Measurements from ENCODE around the gene PLXDC2. TPM values are rescaled to one million over a fixed set of nuclear protein-coding genes. Genes with fewer than 3 reads are reported as not detected.

Gene PLXDC2
- total RNA-seq, 1 experiment from 2014 or later, result not detected

- peak; percentile 25 for DNase-seq
- H4K20me1 ChIP-seq (ENCODE audit: low read length), result no peaks in the 10 kb centered on the region
- H3K4me1 ChIP-seq (ENCODE audit: insufficient read depth, low read length), result no peaks in the 10 kb centered on the region
- no peaks in the 10 kb centered on the region for H3K9me3 ChIP-seq (ENCODE audit: low read length)
- no peaks in the 10 kb centered on the region for H3K9me2 ChIP-seq (replicated peaks; ENCODE audit: low read length)
- no peaks in the 10 kb centered on the region for H3K79me2 ChIP-seq (ENCODE audit: low read length)
- no peaks in the 10 kb centered on the region for H3K36me3 ChIP-seq (ENCODE audit: low read depth, low read length)
- ChIA-PET CTCF (no interaction called here), POLR2A (ENCODE audit: unreplicated experiment) (no interaction called here)
- no peaks in the 10 kb centered on the region for H3K27me3 ChIP-seq (ENCODE audit: low read length)
- no peak overlapping the region for H3K4me3 ChIP-seq (ENCODE audit: low read length)
- H3F3A ChIP-seq (ENCODE audit: low read length, unreplicated experiment), result no peaks in the 10 kb centered on the region
- TF ChIP-seq CTCF (conservative IDR thresholded peaks at IDR 0.05; ENCODE audit: low read depth, low read length) (no peak), EZH2 (IDR thresholded peaks at IDR 0.05; ENCODE audit: low read length, unreplicated experiment) (no peak), EZH2phosphoT487 (IDR thresholded peaks at IDR 0.05; ENCODE audit: borderline replicate concordance, low read length) (no peak)
- ATAC-seq, result no peak
- peak overlapping the region; percentile 41 for H3K27ac ChIP-seq (ENCODE audit: low read length)
- intact Hi-C loops (cut with micrococcal nuclease), result no loop called here
- no peak overlapping the region for H3K4me2 ChIP-seq (ENCODE audit: low read length)
- no TSS peak for BruUV-seq (replicated peaks)
- no peak overlapping the region for H3K9ac ChIP-seq (ENCODE audit: low read length)
- H2AFZ ChIP-seq (ENCODE audit: low read length), result no peak overlapping the region
Observed at GRCh38 chr10:19922236-19922963, 106.2 kb downstream of the PLXDC2 start.

GRCh38 chr10:19925064-19925463, 108.8 kb downstream of the PLXDC2 start:
- Histone ChIP-seq H3K36me3 (ENCODE audit: low read depth, low read length) (no peaks in the 10 kb centered on the region), H3K4me1 (ENCODE audit: insufficient read depth, low read length) (no peaks in the 10 kb centered on the region), H3K9me2 (replicated peaks; ENCODE audit: low read length) (no peaks in the 10 kb centered on the region), H3K27ac (ENCODE audit: low read length) (no peak overlapping the region), H3K4me3 (ENCODE audit: low read length) (no peak overlapping the region), H3K79me2 (ENCODE audit: low read length) (no peaks in the 10 kb centered on the region), H3K9ac (ENCODE audit: low read length) (no peak overlapping the region), H3K4me2 (ENCODE audit: low read length) (no peak overlapping the region), H3K27me3 (ENCODE audit: low read length) (no peaks in the 10 kb centered on the region), H2AFZ (ENCODE audit: low read length) (no peak overlapping the region), H3F3A (ENCODE audit: low read length, unreplicated experiment) (no peaks in the 10 kb centered on the region), H4K20me1 (ENCODE audit: low read length) (no peaks in the 10 kb centered on the region), H3K9me3 (ENCODE audit: low read length) (no peaks in the 10 kb centered on the region)
- ATAC-seq (no peak), DNase-seq (no peak)
- no peak for TF ChIP-seq EZH2 (IDR thresholded peaks at IDR 0.05; ENCODE audit: low read length, unreplicated experiment)
- TF ChIP-seq EZH2phosphoT487 (IDR thresholded peaks at IDR 0.05; ENCODE audit: borderline replicate concordance, low read length), result no peak
- TF ChIP-seq CTCF (conservative IDR thresholded peaks at IDR 0.05; ENCODE audit: low read depth, low read length), result no peak
- CTCF ChIA-PET, result no interaction called here
- BruUV-seq (replicated peaks), result no TSS peak
- POLR2A ChIA-PET (ENCODE audit: unreplicated experiment), result no interaction called here
- intact Hi-C loops (cut with micrococcal nuclease), result no loop called here

- Histone ChIP-seq H3K27ac (ENCODE audit: low read length) (no peak overlapping the region), H3K9ac (ENCODE audit: low read length) (no peak overlapping the region), H3K4me2 (ENCODE audit: low read length) (no peak overlapping the region), H2AFZ (ENCODE audit: low read length) (no peak overlapping the region), H3K9me2 (replicated peaks; ENCODE audit: low read length) (no peaks in the 10 kb centered on the region), H4K20me1 (ENCODE audit: low read length) (no peaks in the 10 kb centered on the region), H3K79me2 (ENCODE audit: low read length) (no peaks in the 10 kb centered on the region), H3K4me1 (ENCODE audit: insufficient read depth, low read length) (no peaks in the 10 kb centered on the region), H3K36me3 (ENCODE audit: low read depth, low read length) (no peaks in the 10 kb centered on the region), H3K4me3 (ENCODE audit: low read length) (no peak overlapping the region), H3F3A (ENCODE audit: low read length, unreplicated experiment) (no peaks in the 10 kb centered on the region), H3K27me3 (ENCODE audit: low read length) (no peaks in the 10 kb centered on the region), H3K9me3 (ENCODE audit: low read length) (no peaks in the 10 kb centered on the region)
- no TSS peak for BruUV-seq (replicated peaks)
- DNase-seq, result no peak
- TF ChIP-seq EZH2phosphoT487 (IDR thresholded peaks at IDR 0.05; ENCODE audit: borderline replicate concordance, low read length) (no peak), EZH2 (IDR thresholded peaks at IDR 0.05; ENCODE audit: low read length, unreplicated experiment) (no peak), CTCF (conservative IDR thresholded peaks at IDR 0.05; ENCODE audit: low read depth, low read length) (no peak)
- intact Hi-C loops (cut with micrococcal nuclease), result no loop called here
- ATAC-seq, result no peak
- ChIA-PET CTCF (no interaction called here), POLR2A (ENCODE audit: unreplicated experiment) (no interaction called here)
Observed at GRCh38 chr10:19928936-19929335, 112.7 kb downstream of the PLXDC2 start.
